ENCODE data around the gene POP5.
"Not testable (repeated sequence)": the region's sequence is repeated elsewhere in the genome, so short reads cannot be mapped to it uniquely, and the experiment has no call there.

POP5 gene

GRCh38 chr12:120538281-120539156, 42.7 kb downstream of the POP5 start:
- no peak for DNase-seq (ENCODE audit: low read depth in 2 of 2)

GRCh38 chr12:120537856-120538220, 43.4 kb downstream of the POP5 start:
- no peak for DNase-seq (ENCODE audit: low read depth in 2 of 2)

- no peak for DNase-seq (ENCODE audit: low read depth in 2 of 2)
Observed at GRCh38 chr12:120536064-120536791, 45.0 kb downstream of the POP5 start.

- DNase-seq (ENCODE audit: low read depth in 2 of 2) = peak; percentile 27 to 37
Observed at GRCh38 chr12:120534703-120535655, 46.2 kb downstream of the POP5 start.

GRCh38 chr12:120534203-120534702, 46.9 kb downstream of the POP5 start, which contains the start of gene RNF10:
RNF10 (plus strand) TSS chr12:120534356; CDS start chr12:120534812, 456 bp downstream.
- DNase-seq (ENCODE audit: low read depth in 2 of 2) = peak; percentile 32 to 39

GRCh38 chr12:120532701-120533238, 48.4 kb downstream of the POP5 start:
- no peak for DNase-seq (ENCODE audit: low read depth in 2 of 2)

GRCh38 chr12:120530418-120530761, 50.8 kb downstream of the POP5 start:
- DNase-seq (ENCODE audit: low read depth in 2 of 2) = not testable (repeated sequence)

GRCh38 chr12:120529641-120530417, 51.4 kb downstream of the POP5 start:
- no peak for DNase-seq (ENCODE audit: low read depth in 2 of 2)

GRCh38 chr12:120528861-120529525, 52.2 kb downstream of the POP5 start, which contains the start of gene COQ5:
COQ5 (minus strand) TSS chr12:120529158; CDS start chr12:120529141, 17 bp downstream.
- DNase-seq (ENCODE audit: low read depth in 2 of 2) = peak; percentile 79 to 80

Data from stimulated activated CD8-positive, alpha-beta memory T cell treated with anti-CD3 and anti-CD28 coated beads, Interleukin-2, amount 100 ng/mL, for 48 hours (primary cell).